ENCODE measurements around the gene GIMAP8.

GRCh38 chr7:150413640-150414081 lies 36.8 kb upstream of the GIMAP8 start:
- no peak for TF ChIP-seq CTCF (IDR thresholded peaks at IDR 0.05; ENCODE audit: low read length)
- no peak for TF ChIP-seq EZH2 (optimal IDR thresholded peaks at IDR 0.05; ENCODE audit: low read depth, low read length)
